ENCODE measurements around the gene KANSL1.

KANSL1 gene

GRCh38 chr17:46044989-46045388, 148.2 kb downstream of the KANSL1 start:
- TF ChIP-seq TOX (CRISPR knock-in tag; IDR thresholded peaks at IDR 0.05; ENCODE audit: borderline replicate concordance) (no peak), POU6F1 (CRISPR knock-in tag; IDR thresholded peaks at IDR 0.05; ENCODE audit: borderline replicate concordance, low read depth) (no peak), TSHZ2 (CRISPR knock-in tag; IDR thresholded peaks at IDR 0.05) (no peak), CSDC2 (CRISPR knock-in tag; IDR thresholded peaks at IDR 0.05) (no peak), RARB (CRISPR knock-in tag; IDR thresholded peaks at IDR 0.05) (no peak), ZFP30 (CRISPR knock-in tag; IDR thresholded peaks at IDR 0.05) (no peak), PPARA (CRISPR knock-in tag; IDR thresholded peaks at IDR 0.05; ENCODE audit: borderline replicate concordance) (no peak), TCF4 (CRISPR knock-in tag; IDR thresholded peaks at IDR 0.05; ENCODE audit: borderline replicate concordance) (no peak), OSR1 (CRISPR knock-in tag; IDR thresholded peaks at IDR 0.05) (no peak)
- TF ChIP-seq, protein P1, sequence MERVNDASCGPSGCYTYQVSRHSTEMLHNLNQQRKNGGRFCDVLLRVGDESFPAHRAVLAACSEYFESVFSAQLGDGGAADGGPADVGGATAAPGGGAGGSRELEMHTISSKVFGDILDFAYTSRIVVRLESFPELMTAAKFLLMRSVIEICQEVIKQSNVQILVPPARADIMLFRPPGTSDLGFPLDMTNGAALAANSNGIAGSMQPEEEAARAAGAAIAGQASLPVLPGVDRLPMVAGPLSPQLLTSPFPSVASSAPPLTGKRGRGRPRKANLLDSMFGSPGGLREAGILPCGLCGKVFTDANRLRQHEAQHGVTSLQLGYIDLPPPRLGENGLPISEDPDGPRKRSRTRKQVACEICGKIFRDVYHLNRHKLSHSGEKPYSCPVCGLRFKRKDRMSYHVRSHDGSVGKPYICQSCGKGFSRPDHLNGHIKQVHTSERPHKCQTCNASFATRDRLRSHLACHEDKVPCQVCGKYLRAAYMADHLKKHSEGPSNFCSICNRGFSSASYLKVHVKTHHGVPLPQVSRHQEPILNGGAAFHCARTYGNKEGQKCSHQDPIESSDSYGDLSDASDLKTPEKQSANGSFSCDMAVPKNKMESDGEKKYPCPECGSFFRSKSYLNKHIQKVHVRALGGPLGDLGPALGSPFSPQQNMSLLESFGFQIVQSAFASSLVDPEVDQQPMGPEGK (CRISPR knock-in tag; IDR thresholded peaks at IDR 0.05; ENCODE audit: borderline replicate concordance): no peak
- ATAC-seq: no peak; the same call in 2 of the 3 replicates

- ATAC-seq: peak; percentile 93
- TF ChIP-seq PPARA (CRISPR knock-in tag; IDR thresholded peaks at IDR 0.05; ENCODE audit: borderline replicate concordance) (no peak), POU6F1 (CRISPR knock-in tag; IDR thresholded peaks at IDR 0.05; ENCODE audit: borderline replicate concordance, low read depth) (no peak), SNAI2 (CRISPR knock-in tag; IDR thresholded peaks at IDR 0.05) (no peak), ESRRG (CRISPR knock-in tag; IDR thresholded peaks at IDR 0.05) (no peak), BACH2 (CRISPR knock-in tag; IDR thresholded peaks at IDR 0.05; ENCODE audit: borderline replicate concordance) (no peak), ZNF8 (CRISPR knock-in tag; IDR thresholded peaks at IDR 0.05) (no peak), TOX (CRISPR knock-in tag; IDR thresholded peaks at IDR 0.05; ENCODE audit: borderline replicate concordance) (no peak)
- TF ChIP-seq, protein P2, sequence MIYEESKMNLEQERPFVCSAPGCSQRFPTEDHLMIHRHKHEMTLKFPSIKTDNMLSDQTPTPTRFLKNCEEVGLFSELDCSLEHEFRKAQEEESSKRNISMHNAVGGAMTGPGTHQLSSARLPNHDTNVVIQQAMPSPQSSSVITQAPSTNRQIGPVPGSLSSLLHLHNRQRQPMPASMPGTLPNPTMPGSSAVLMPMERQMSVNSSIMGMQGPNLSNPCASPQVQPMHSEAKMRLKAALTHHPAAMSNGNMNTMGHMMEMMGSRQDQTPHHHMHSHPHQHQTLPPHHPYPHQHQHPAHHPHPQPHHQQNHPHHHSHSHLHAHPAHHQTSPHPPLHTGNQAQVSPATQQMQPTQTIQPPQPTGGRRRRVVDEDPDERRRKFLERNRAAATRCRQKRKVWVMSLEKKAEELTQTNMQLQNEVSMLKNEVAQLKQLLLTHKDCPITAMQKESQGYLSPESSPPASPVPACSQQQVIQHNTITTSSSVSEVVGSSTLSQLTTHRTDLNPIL (CRISPR knock-in tag; IDR thresholded peaks at IDR 0.05; ENCODE audit: low read depth): no peak
- TF ChIP-seq, protein P1 (CRISPR knock-in tag; IDR thresholded peaks at IDR 0.05; ENCODE audit: borderline replicate concordance): no peak
Measured at GRCh38 chr17:46044286-46044928, 148.8 kb downstream of the KANSL1 start.

DNA sequence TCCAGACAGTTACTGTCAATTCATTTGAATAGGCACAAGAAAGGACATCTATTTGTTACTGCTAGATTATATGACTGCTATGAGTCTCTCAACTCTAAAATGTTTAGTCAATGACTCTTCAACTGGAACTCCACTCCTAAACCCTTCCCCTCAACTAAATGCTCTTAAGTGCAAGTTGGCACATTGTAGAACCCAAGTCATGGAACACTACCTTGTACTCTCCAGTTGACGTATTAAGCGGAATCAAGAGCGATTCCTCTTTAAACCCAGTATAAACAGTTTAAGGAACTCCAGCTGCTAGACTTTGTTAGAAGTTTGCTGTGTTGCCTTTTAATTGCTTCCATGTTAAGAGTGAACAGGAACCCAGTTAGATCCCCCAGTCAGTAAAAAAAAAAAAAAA, 149.6 kb downstream of the KANSL1 start:
- TF ChIP-seq ZNF70 (CRISPR knock-in tag; IDR thresholded peaks at IDR 0.05) (no peak), ZNF565 (CRISPR knock-in tag; conservative IDR thresholded peaks at IDR 0.05; ENCODE audit: low read depth) (no peak), TCF4 (CRISPR knock-in tag; IDR thresholded peaks at IDR 0.05; ENCODE audit: borderline replicate concordance) (no peak), SNAI2 (CRISPR knock-in tag; IDR thresholded peaks at IDR 0.05) (no peak), CSDC2 (CRISPR knock-in tag; IDR thresholded peaks at IDR 0.05) (no peak), GLIS3 (CRISPR knock-in tag; IDR thresholded peaks at IDR 0.05) (no peak), TOX (CRISPR knock-in tag; IDR thresholded peaks at IDR 0.05; ENCODE audit: borderline replicate concordance) (no peak), ZFP3 (CRISPR knock-in tag; IDR thresholded peaks at IDR 0.05) (no peak), RARB (CRISPR knock-in tag; IDR thresholded peaks at IDR 0.05) (no peak)
- TF ChIP-seq, protein P1 (CRISPR knock-in tag; IDR thresholded peaks at IDR 0.05; ENCODE audit: borderline replicate concordance): no peak
- TF ChIP-seq, protein P2 (CRISPR knock-in tag; IDR thresholded peaks at IDR 0.05; ENCODE audit: low read depth): no peak
- no peak for ATAC-seq
